ENCODE results near the gene YAE1.

Gene YAE1

GRCh38 chr7:39620486-39620885 is 54.3 kb downstream of the YAE1 start:
- H4K20me1 ChIP-seq (ENCODE audit: insufficient read depth, low read length) = no peaks in the 10 kb centered on the region
- no peak overlapping the region for H3K9ac ChIP-seq (ENCODE audit: low read length)
- H3K9me3 ChIP-seq (ENCODE audit: low read length) = no peaks in the 10 kb centered on the region
- no peak overlapping the region for H2AFZ ChIP-seq (ENCODE audit: low read length)
- H3K4me1 ChIP-seq (ENCODE audit: insufficient read depth, low read length, severe bottlenecking) = peaks cover 25% of the 10 kb centered on the region
- H3K4me3 ChIP-seq (ENCODE audit: low read depth, low read length, poor library complexity, severe bottlenecking) = no peak overlapping the region
- no peaks in the 10 kb centered on the region for H3K9me2 ChIP-seq (ENCODE audit: low read depth, low read length)
- no peak for TF ChIP-seq EZH2 (IDR thresholded peaks at IDR 0.05; ENCODE audit: borderline replicate concordance, low read length)
- TF ChIP-seq, protein P1, sequence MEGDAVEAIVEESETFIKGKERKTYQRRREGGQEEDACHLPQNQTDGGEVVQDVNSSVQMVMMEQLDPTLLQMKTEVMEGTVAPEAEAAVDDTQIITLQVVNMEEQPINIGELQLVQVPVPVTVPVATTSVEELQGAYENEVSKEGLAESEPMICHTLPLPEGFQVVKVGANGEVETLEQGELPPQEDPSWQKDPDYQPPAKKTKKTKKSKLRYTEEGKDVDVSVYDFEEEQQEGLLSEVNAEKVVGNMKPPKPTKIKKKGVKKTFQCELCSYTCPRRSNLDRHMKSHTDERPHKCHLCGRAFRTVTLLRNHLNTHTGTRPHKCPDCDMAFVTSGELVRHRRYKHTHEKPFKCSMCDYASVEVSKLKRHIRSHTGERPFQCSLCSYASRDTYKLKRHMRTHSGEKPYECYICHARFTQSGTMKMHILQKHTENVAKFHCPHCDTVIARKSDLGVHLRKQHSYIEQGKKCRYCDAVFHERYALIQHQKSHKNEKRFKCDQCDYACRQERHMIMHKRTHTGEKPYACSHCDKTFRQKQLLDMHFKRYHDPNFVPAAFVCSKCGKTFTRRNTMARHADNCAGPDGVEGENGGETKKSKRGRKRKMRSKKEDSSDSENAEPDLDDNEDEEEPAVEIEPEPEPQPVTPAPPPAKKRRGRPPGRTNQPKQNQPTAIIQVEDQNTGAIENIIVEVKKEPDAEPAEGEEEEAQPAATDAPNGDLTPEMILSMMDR (IDR thresholded peaks at IDR 0.05; ENCODE audit: low read length) = no peak
- no peaks in the 10 kb centered on the region for H3K36me3 ChIP-seq (ENCODE audit: insufficient read depth, low read length)
- H3K4me2 ChIP-seq (ENCODE audit: low read length) = no peak overlapping the region
- no peaks in the 10 kb centered on the region for H3K27me3 ChIP-seq (ENCODE audit: insufficient read depth, low read length)
- H3F3A ChIP-seq (ENCODE audit: insufficient read depth, low read length) = no peaks in the 10 kb centered on the region
- peaks cover 16% of the 10 kb centered on the region for H3K79me2 ChIP-seq (ENCODE audit: insufficient read depth, low read length)
- H3K27ac ChIP-seq (ENCODE audit: low read depth, low read length, poor library complexity, severe bottlenecking) = no peak overlapping the region

- Histone ChIP-seq H3K79me2 (ENCODE audit: insufficient read depth, low read length) (peaks cover 23% of the 10 kb centered on the region), H3K9me3 (ENCODE audit: low read length) (no peaks in the 10 kb centered on the region), H3K4me1 (ENCODE audit: insufficient read depth, low read length, severe bottlenecking) (peaks cover 32% of the 10 kb centered on the region), H3K4me3 (ENCODE audit: low read depth, low read length, poor library complexity, severe bottlenecking) (no peak overlapping the region), H3K27ac (ENCODE audit: low read depth, low read length, poor library complexity, severe bottlenecking) (no peak overlapping the region), H2AFZ (ENCODE audit: low read length) (no peak overlapping the region), H3K4me2 (ENCODE audit: low read length) (no peak overlapping the region), H3K27me3 (ENCODE audit: insufficient read depth, low read length) (no peaks in the 10 kb centered on the region), H3F3A (ENCODE audit: insufficient read depth, low read length) (no peaks in the 10 kb centered on the region), H3K9me2 (ENCODE audit: low read depth, low read length) (no peaks in the 10 kb centered on the region), H3K36me3 (ENCODE audit: insufficient read depth, low read length) (no peaks in the 10 kb centered on the region), H4K20me1 (ENCODE audit: insufficient read depth, low read length) (no peaks in the 10 kb centered on the region), H3K9ac (ENCODE audit: low read length) (no peak overlapping the region)
- TF ChIP-seq EZH2 (IDR thresholded peaks at IDR 0.05; ENCODE audit: borderline replicate concordance, low read length) = no peak
- TF ChIP-seq, protein P1 (IDR thresholded peaks at IDR 0.05; ENCODE audit: low read length) = no peak
Measured at GRCh38 chr7:39621261-39621660, 55.1 kb downstream of the YAE1 start.

DNA sequence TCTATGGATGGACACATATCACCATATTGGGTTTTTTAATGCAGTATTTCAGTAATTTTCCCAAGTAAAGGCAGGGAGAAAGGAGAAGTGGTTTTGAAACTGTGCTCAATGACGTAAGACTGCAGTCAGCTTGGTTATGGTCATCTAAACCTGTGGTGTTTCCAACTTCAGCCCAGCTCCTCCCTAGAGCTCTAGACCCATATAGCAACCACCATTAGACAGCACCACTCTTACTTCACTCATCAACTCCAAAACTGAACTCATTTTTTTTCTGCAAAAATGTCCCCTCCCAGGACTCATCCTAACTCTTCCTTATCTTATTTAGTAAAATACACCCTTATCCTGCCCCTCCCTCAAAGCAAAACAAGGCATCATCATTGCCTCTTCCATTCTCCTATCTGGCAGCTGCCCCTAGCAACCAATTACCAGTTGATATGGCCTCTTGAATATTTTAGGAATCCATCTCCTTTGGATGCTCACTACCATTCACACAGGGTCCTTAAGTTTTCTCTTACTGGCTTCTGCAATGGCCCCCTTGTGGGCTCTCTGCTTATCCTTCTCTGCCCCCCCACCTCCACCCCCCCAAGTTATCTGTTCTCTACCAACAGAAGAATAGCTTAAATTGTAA is 55.7 kb downstream of the YAE1 start:
- no peaks in the 10 kb centered on the region for H3K9me2 ChIP-seq (ENCODE audit: low read depth, low read length)
- H3F3A ChIP-seq (ENCODE audit: insufficient read depth, low read length) = no peaks in the 10 kb centered on the region
- H2AFZ ChIP-seq (ENCODE audit: low read length) = no peak overlapping the region
- H3K4me1 ChIP-seq (ENCODE audit: insufficient read depth, low read length, severe bottlenecking) = peaks cover 37% of the 10 kb centered on the region
- peak overlapping the region; percentile 98 for H3K4me2 ChIP-seq (ENCODE audit: low read length)
- no peaks in the 10 kb centered on the region for H3K27me3 ChIP-seq (ENCODE audit: insufficient read depth, low read length)
- H3K36me3 ChIP-seq (ENCODE audit: insufficient read depth, low read length) = no peaks in the 10 kb centered on the region
- H3K9me3 ChIP-seq (ENCODE audit: low read length) = no peaks in the 10 kb centered on the region
- TF ChIP-seq EZH2 (IDR thresholded peaks at IDR 0.05; ENCODE audit: borderline replicate concordance, low read length) = no peak
- TF ChIP-seq, protein P1 (IDR thresholded peaks at IDR 0.05; ENCODE audit: low read length) = no peak
- H3K79me2 ChIP-seq (ENCODE audit: insufficient read depth, low read length) = peaks cover 30% of the 10 kb centered on the region
- no peaks in the 10 kb centered on the region for H4K20me1 ChIP-seq (ENCODE audit: insufficient read depth, low read length)
- no peak overlapping the region for H3K27ac ChIP-seq (ENCODE audit: low read depth, low read length, poor library complexity, severe bottlenecking)
- no peak overlapping the region; the same call in 1 of the 2 replicates for H3K9ac ChIP-seq (ENCODE audit: low read length)
- H3K4me3 ChIP-seq (ENCODE audit: low read depth, low read length, poor library complexity, severe bottlenecking) = peak overlapping the region; percentile 87
